HG03045 (cell line): ENCODE data around the gene TKTL2.
A peak's percentile ranks its signal among the peaks of the same experiment; 100 is the strongest.

ENCODE experiments used
- ATAC-seq: cut with Tn5 transposase; IDR thresholded peaks from one replicate; pipeline ENCODE4 v1.9.1; 2021; ENCODE audit warnings: mild to moderate bottlenecking, moderate library complexity; ENCODE audit not compliant: unreplicated experiment

TKTL2 gene, protein sequence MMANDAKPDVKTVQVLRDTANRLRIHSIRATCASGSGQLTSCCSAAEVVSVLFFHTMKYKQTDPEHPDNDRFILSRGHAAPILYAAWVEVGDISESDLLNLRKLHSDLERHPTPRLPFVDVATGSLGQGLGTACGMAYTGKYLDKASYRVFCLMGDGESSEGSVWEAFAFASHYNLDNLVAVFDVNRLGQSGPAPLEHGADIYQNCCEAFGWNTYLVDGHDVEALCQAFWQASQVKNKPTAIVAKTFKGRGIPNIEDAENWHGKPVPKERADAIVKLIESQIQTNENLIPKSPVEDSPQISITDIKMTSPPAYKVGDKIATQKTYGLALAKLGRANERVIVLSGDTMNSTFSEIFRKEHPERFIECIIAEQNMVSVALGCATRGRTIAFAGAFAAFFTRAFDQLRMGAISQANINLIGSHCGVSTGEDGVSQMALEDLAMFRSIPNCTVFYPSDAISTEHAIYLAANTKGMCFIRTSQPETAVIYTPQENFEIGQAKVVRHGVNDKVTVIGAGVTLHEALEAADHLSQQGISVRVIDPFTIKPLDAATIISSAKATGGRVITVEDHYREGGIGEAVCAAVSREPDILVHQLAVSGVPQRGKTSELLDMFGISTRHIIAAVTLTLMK

GRCh38 chr4:163473576-163473975 lies at the start of gene TKTL2:
Gene TKTL2, minus strand, starts transcription at chr4:163473754. Its CDS starts 20 bp downstream, at chr4:163473734.
- no peak for ATAC-seq

DNA sequence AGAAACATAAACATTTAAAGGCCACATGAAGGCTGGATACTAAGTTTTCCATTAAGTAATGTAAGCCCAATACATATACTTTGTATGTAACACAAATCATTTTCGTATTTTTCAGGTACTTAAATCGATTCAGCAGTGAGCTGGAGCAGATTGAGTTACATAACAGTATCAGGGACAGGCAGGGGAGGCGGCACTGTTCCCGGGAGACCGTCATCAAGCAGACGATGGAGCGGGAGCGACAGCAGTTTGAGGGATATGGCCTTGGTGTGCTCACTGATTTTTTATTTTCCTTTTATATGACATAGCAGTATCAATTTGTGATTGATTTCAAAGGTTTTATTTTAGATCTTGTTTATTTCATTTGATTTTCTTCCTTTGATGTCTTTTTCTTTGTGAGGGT lies 41.6 kb upstream of the TKTL2 start:
- ATAC-seq: no peak

DNA sequence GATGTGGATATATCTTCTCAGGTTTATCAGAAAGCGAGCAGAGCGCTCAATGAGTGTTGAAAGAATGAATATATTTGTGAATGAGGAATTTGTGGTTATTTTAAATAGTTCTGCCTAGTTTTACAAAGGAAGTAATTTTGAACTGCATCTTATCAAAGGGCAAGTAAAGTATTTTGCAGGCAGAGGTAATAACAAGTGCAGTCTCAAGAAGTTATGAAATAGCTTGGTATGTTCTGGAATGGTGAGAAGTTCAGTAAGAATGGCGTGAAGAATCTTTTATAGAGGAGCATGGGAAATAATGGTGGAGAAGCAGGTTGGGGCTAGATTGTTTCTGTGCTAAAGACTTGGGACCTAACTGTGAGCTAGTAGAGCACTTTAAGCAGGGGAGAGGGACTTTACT lies 31.8 kb upstream of the TKTL2 start:
- no peak for ATAC-seq

DNA sequence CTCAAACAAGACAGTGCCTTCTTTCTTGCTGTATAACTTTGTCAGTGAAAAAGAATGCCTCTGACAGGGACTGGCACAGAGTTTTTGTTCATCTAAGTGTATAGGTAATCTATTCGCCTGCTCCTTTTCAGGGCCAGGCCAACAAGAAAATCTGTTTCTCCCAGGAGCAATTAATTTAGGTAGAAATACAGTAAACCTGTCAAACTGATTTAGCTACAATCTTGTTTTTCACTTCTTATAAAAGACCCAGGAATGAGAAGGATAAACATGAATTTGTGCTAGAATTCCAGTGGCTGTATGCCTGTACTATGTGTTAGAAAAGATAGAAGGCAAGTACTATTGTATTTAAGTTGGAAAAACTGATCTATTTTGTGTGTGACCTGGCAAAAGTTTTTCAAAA lies 27.0 kb upstream of the TKTL2 start:
- no peak for ATAC-seq

DNA sequence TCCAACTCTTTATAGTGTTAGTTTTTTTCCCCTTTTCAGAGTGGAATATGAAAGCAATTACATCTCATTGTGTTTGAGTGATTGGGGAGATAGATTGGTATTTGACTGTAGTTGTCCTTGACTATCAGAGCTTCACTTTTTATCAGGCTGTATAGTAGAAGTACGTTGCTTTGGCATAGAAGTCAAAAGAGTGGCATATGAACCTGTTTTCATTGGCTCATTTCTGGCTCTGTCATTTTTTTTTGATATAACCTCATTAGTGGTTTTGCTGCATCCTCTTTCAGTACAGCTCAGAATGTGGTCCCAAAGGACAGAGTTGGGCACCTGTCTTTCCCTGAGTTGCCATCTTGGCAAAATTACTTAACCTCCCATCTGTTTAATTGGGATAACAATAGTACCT lies 22.3 kb upstream of the TKTL2 start:
- no peak for ATAC-seq

DNA sequence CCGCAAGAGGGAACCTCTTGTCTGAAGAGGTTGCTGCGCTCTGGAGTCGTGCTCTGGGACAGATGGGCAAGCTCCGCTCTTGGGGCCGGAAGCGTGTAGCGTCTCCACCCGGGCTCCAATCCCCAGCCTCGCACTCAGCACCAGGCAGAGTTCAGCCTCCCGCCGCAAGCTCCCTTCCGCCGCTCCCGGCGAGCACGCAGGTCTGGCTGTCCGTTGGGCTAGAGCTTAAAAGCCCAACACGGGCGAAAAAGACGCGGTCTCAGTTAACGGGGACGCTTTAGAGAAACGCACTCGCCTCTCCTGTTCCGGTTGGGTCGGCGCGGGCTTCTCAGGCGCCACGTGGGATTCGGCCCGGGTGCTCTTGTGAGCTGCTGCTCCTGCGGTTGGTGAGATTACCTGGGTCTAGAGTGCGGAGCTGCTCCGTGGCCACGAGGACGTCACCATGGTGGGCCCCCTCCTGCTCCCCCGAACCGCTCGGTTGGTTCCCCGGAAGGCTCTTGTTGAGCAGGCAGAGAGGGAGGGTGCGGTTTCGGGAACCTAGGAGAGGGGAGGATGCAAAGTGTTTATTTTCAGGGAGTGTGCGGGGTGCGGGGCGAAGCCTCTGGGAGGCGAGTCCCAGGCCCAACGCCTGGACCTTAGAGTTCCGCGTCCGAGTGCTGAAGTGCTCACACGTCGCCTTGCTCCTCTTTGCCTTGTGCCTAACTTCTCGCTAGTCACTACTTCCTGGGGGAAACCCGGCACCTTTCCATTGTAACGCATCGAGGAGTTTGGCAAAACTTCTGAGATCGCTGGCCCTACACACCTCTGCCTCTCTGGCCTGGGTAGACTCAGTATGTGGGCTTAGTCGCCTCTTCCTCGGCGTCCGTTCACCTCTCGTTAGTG lies 21.0 kb upstream of the TKTL2 start, which contains the start of gene TMA16:
TMA16 (plus strand) TSS at position 331 of the 882 bp plus-strand sequence; CDS start at position 443, 112 bp downstream.
- ATAC-seq: peak; percentile 92

DNA sequence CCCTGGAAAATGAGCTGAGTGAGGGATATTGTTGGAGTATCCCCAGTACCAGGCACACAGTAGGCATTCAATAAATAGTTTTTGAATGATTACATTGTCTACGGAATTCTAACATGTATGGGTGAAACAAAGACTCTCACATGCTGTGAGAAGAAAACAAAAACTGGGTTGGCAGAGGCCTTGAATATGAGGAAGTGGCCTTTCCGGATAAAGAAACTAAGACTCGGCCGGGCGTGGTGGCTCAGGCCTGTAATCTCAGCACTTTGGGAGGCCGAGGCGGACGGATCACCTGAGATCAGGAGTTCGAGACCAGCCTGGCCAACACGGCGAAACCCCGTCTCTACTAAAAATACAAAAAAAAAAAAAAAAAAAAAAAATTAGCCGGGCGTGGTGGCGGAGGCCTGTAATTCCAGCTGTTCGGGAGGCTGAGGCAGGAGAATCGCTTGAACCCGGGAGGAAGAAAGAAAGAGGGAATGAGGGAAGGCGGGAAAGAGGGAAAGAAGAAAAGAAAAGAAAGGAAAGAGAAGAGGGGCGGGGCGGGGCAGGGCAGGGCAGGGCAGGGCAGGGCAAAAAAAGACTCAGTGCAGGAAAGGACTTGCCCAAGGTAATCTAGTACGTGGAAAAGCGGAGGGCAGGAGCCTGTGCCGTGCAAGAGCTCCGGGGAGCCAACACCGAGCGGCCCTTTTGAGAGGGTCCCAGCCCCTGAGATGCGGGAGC lies 20.2 kb upstream of the TKTL2 start:
- ATAC-seq: no peak

- ATAC-seq: no peak
Measured at GRCh38 chr4:163492951-163493504, 19.5 kb upstream of the TKTL2 start.

DNA sequence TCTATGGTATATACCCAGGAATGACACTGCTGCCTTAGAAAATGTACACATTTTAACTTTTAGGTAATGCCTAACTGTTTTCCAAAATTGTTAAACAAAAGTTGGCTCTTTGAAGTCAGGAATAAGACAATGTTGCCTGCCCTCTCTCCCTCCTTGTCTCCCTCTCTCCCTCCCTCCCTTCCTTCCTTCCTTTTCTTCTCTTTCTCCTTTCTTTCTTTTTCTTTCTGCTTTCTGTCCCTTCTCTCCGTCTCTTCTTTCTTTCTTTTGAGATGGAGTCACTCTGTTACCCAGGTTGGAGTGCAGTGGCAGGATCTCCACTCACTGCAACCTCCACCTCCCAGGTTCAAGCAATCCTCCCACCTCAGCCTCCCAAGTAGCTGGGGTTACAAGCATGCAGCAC lies 16.4 kb upstream of the TKTL2 start:
- no peak for ATAC-seq

- no peak for ATAC-seq
Measured at GRCh38 chr4:163486321-163486720, 12.8 kb upstream of the TKTL2 start.

DNA sequence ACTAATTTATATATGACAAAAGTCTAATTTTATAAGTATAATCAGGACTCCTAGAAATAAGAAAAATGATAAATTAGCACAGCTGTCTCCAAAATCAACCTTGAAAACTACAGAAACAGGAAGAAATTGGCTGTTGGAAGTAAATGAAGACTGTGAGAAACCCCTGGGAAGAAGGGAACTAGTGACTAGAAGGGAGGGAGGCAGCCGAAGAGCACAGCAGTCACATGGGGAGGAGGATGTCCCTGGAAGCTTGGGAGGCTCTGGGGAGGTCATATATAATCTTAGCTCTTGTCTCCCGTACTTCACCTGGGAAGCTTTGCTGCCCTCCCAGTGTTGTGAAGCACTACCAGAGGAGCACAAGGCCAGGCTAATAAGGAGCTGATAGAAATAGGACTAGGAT lies 12.0 kb upstream of the TKTL2 start:
- ATAC-seq: no peak

GRCh38 chr4:163484906-163485305 lies 11.4 kb upstream of the TKTL2 start:
- no peak for ATAC-seq

GRCh38 chr4:163482190-163482589 lies 8.6 kb upstream of the TKTL2 start:
- ATAC-seq: peak; percentile 53

DNA sequence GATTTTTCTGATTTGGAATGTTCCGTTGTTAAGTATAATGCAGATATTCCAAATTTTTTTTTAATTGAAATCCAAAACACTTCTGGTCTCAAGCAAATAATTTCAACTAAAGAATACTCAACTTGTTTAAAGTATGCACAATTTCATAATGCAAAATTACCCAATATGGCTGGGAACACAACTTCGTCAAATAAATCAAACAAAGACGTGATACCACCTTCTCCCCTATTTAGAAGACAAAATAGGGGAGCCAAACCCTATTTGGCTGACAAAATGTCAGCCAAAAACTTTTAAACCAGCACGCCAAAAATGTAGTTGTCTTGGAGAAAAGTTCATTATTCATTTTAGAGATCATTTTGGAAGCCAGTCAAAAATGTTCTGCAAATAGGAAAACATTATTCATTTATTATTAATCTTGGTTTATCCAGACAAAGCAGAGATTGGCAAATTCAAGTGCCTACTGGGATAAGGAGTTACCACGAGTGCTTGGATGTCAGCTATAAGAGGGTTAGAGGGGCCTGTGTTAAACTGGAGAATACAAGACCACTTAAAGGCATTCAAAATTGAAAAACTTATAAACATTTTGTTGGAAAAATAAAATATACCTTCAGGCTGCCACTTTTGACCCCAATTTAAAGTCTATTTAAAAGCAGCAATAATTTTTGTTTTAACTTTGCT lies 3.3 kb upstream of the TKTL2 start:
- ATAC-seq: no peak

GRCh38 chr4:163474027-163474426 lies 473 bp upstream of the TKTL2 start:
- ATAC-seq: no peak

GRCh38 chr4:163473130-163473529 lies 424 bp downstream of the TKTL2 start:
- ATAC-seq: no peak

- ATAC-seq: no peak
Measured at GRCh38 chr4:163470391-163470790, 3.2 kb downstream of the TKTL2 start.

- ATAC-seq: no peak
Measured at GRCh38 chr4:163467082-163467770, 6.3 kb downstream of the TKTL2 start.

DNA sequence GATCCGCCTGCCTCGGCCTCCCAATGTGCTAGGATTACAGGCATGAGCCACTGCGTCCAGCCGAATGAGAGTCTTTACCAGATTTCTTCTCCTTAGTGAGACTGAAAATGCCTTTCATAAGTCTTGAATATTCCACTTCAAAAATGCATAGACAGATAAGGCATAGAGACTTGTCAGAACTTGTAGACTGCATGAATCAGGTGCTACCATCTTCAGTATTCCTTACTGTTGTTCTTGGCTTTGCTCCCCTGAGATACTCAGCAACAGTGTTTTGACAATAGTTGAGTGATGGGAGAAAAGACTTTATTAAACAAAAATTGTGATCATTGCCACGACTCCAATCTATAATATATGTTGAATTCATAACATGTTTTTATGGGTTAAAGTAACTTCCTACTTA lies 11.0 kb downstream of the TKTL2 start:
- no peak for ATAC-seq
